Activated T-cell treated with anti-CD3 and anti-CD28 coated beads for 4 hours (primary cell): ENCODE results near the gene PIR.

ENCODE experiments used
- DNase-seq: peaks from one replicate; pipeline ENCODE4 v3.0.0-alpha.2; 2020

The PIR gene

GRCh38 chrX:15413101-15413500 is 80.0 kb downstream of the PIR start:
- no peak for DNase-seq

DNA sequence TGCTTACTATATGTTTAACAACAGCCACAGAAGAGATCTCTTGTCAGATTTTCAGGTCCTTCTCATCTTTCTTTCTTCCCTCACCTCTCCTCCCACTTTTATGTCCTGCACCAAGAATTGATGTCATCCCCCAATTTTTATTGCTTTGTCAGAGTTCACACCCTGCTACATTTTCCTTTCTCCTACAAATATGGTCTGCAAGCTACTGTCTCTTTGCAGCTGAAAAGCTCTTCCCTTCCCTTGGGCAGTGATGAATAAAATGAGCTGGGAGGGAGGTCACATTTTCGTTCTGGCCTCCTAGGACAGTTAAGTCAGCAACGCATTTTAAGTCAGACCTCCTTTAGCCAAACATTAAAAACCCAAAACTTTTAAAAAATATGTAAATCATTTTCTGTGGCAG is 82.2 kb downstream of the PIR start:
- no peak for DNase-seq

DNA sequence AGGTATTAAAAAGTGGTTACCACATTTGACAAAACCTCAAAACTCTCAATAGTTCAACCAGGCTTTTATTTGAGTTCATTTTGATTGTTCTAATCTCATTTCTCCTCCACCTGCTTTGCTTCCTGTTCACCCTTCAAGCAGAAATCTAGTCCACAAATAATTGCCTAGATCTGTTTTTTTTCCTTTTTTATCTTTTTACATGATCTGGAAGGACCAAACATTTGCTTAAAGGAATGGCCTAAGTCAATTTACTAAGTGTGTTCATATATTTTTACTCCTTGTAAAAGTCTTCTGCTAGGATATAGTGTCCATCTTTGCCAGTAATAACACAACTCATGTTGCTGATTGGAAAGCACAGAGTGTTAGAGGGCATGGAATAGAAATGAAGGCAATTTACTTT is 82.7 kb downstream of the PIR start:
- no peak for DNase-seq

DNA sequence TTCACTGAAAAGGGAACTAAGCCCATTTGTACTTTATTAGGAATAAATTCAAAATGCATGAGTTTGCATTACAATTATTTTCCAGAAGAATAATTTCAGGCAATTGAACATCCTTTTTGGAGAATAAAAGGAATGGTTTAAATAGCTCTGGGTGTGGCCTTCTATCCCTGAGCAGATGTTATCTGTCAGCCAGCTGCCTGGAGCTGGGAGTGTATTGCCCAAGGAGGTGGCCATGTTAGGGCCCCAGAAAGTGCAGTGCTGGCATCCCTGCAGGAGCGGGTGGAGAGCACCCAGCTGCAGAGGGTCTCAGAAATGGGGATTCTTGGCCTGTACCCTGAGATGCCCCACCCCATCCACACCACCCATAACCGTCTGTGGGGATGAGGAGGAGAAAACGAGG is 87.3 kb downstream of the PIR start:
- DNase-seq: no peak

DNA sequence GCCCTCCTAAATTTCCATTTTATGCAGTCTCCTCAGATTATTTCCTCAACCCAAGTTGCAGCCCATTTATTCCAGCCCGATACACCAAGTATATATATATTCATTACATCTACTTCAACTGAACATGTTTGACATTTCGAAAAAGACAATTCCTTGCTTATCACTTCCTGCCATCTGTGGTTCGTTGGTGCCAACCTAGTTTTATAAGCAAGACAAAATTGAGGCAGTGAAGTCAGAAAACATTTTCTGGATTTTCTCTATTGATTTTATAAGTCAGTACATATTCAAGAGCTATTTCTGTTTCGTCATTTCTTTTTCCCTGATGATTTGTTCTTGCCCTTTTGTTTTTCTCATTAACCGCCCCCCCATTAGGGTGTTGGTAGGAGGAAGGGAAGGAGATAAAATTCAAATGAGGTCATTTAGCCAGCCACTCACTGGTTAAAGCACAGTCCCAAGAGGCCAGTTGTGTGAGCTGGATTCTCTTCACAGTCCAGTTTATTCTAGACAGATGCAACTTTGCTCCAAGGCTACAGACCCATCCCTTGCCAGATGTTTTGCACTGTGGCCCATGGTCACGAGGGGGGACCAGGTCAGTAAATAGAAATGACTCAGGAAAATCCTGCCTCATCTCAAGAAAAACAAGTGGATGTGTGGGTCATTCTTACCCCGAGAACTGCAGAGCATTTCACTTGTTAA is 88.6 kb downstream of the PIR start:
- DNase-seq: no peak

DNA sequence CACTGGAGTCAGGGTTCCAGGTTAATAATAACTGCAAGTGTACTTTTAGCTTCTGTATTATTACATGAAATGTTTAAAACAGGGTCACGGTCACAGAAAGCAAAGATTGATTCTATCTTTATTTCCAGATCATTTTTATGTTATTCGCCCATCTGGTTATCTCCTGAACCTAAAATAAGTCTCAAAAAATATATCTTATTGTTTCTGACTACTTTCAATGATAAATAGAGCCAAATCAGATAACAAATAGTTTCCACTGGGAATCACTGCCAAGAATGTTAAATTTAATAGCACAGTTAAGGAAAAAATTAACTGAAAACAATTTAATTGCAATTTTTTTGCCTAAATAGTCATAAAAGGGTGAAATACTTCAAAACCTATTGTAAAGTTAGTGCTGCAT is 91.8 kb downstream of the PIR start:
- DNase-seq: no peak

- no peak for DNase-seq
Observed at GRCh38 chrX:15399962-15400391, 93.2 kb downstream of the PIR start.

DNA sequence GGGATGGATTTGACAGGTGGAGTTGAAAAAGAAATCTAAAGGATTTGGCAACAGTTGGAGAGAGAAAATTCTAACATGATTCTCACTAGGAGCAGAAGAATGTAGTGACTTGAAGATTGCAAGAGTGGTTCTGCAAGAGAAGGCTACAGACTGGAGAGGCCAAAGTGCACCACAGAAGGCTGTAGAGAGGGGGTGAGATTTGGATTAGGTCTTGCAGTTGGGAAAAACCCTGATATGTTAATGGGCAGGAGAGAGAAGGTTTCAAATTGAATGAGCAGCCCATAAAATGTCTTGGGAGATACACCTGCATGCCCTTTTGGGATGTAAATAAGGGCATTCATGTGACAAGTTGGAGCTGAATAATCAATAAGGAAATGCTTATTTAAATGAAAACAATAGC is 94.3 kb downstream of the PIR start:
- no peak for DNase-seq

DNA sequence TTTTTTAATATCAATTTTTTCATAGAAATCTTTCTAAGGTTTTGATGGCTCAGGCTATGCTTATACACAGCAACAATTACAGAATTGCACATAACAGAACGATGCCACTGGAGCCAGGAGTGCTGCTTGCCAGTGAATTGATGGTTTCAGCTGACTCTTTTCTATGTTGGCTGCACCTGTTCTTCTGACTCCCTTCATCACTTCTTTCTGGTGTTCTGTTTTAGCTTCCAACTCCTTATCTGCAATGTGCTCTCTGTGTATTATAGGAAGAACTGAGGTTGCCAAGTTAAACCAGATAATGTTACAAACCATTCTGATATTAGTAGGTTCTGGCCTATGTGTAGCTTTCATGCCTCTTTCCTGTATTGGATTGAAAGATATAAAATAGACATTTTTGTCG is 97.3 kb downstream of the PIR start:
- DNase-seq: no peak

- DNase-seq: no peak
Observed at GRCh38 chrX:15391850-15392249, 101.3 kb downstream of the PIR start.

- DNase-seq: no peak
Observed at GRCh38 chrX:15384304-15384703, 108.8 kb downstream of the PIR start, which contains the start of gene VEGFD. Gene VEGFD, minus strand, starts transcription at chrX:15384413. Its CDS starts 467 bp downstream, at chrX:15383946.

- no peak for DNase-seq
Observed at GRCh38 chrX:15382813-15383212, 110.3 kb downstream of the PIR start.

DNA sequence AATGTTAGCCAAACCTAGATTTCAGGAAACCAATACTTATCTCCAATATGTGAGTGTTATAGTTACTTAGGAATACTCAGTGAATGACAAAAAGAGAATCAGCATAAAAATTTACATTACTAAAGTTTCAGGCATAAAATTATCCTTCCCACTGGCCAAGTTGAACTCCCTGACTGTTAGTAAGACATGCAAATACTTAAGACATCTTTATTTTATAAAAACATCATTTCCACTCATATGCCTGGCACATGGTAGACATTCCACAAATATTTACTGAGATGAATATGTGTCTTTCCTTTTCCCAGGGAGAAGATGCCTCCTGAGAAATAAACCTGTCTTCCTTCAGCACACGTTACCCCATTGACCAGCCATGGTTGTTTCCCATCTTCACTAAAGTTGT is 116.2 kb downstream of the PIR start:
- DNase-seq: no peak

- no peak for DNase-seq
Observed at GRCh38 chrX:15373976-15374375, 119.2 kb downstream of the PIR start.

- no peak for DNase-seq
Observed at GRCh38 chrX:15366506-15367352, 126.4 kb downstream of the PIR start.

DNA sequence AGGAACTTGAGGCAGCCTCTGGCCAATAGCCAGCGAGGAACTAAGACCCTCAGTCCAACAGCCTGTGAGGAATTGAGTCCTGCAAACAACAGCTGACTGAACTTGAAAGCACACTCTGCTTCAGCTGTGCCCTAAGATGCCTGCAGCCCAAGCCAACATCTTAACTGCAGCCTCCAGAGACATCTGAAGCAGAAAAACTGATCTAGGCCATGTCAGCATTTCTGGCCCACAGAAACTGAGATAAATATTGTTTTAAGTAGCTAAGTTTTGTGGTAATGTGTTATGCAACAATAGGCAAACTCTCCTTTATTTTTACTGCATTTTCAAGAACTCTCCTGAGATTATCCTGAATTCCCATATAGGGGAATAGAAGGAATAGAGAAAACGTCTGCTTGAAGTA is 133.4 kb downstream of the PIR start:
- no peak for DNase-seq

GRCh38 chrX:15358533-15358932 is 134.6 kb downstream of the PIR start:
- DNase-seq: no peak

GRCh38 chrX:15356444-15356843 is 136.7 kb downstream of the PIR start:
- no peak for DNase-seq

DNA sequence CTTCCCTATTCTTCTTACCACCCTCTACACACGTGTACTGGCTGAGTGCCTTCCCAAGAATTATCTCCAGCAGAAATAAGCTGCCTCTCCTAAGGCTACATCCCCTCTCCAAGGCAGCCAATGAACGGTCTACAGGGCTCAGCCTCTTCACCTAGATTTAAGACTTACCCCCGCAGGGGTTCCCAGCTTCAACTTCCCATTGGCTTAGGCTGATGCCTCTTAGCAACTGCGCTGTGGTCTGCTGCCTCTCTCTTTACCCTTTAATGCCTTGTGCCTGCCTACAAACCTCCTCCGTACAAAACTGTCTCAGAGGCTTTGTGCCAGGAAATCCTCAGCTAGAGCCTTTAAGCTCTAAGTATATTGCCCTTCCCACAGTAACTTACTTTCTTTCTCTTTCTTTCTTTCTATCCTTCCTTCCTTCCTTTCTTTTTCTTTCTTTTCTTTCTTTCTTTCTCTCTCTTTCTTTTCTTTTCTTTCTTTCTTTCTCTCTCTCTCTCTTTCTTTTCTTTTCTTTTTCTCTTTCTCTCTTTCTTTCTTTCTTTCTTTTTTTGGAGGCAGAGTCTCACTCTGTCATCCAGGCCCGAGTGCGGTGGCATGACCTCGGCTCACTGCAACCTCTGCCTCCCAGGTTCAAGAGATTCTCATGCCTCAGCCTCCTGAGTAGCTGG is 142.7 kb downstream of the PIR start:
- DNase-seq: no peak

- DNase-seq: no peak
Observed at GRCh38 chrX:15349046-15349445, 144.1 kb downstream of the PIR start.

DNA sequence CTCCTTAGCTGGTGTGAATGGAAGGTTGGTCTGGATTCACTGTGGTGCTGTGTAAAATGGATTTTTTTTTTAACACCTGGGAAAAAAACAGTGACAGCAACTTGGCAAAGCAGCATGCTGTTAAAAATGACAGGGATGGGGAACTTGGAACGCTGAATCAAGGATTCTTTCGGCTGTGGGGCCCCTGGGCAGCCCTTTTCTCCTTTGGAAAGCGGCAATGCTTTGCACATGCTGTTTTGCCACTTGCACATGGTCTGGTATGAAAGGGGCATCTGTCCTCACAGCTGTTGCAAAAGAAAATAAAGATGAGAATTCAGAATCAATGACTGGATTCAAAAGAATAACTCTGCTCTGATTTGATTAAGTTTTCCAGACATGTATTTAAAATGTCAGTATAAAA is 147.2 kb downstream of the PIR start:
- no peak for DNase-seq

DNA sequence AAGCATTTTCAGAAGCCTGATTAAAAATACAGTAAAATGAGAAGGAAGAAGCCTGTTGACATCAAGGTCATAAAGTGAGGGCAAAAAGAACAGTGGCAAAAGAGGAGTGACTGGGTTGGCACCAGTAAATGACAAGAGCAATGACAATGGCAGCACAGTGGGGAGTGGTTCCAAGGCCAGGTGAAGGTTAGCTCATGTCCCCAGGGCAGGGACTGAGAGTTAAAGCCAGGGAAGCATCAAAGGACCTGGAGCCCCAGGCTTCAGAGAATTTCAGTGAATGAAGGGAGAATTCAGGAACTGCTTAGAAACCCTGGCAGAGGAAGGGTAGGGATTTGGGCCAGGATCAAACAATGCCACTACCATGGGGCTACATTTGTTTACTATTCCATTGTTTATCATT is 149.0 kb downstream of the PIR start:
- no peak for DNase-seq

DNA sequence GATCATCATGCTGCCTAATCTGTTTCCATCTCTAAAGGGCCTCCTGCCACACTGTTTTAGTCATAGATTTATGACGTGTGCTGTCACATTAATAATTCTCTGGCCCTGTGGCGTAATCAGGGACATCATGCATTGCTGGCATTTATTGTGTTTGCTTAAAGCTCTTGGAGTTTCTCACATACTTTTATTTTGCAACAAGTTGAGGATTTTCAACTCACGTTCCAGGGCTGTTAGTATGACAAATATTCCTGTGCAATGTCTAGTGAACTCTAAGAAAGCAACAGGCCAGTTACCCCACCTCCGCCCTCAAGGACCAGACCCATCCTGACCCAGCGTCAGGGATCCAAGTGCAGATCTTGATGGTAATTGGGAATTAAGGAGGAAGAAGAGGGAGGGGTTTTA is 150.1 kb downstream of the PIR start:
- DNase-seq: no peak

- DNase-seq: no peak
Observed at GRCh38 chrX:15340867-15341266, 152.3 kb downstream of the PIR start.
